H9 (cell line): ENCODE measurements around the gene UPF1. TPM values are rescaled to one million over a fixed set of nuclear protein-coding genes. Genes with fewer than 3 reads are reported as not detected.
"Not testable (repeated sequence)": the region's sequence is repeated elsewhere in the genome, so short reads cannot be mapped to it uniquely, and the experiment has no call there.

Source experiments
- DNase-seq: peaks from one replicate; pipeline ENCODE4 v3.0.0-alpha.2; 2017
- H2AFZ ChIP-seq: one replicate; pipeline ENCODE4 v1.6.1; 2013; ENCODE audit warnings: mild to moderate bottlenecking, low read length, control low read depth, moderate library complexity
- H2AK5ac ChIP-seq: 2 replicates; pipeline ENCODE4 v1.6.1; 2013; ENCODE audit warnings: low read length, control low read depth, mixed read lengths; ENCODE audit not compliant: insufficient read length
- H2BK120ac ChIP-seq: one replicate; pipeline ENCODE4 v1.6.1; 2013; ENCODE audit warnings: low read depth, mild to moderate bottlenecking, low read length, control low read depth, inconsistent platforms; ENCODE audit not compliant: poor library complexity, severe bottlenecking
- H2BK12ac ChIP-seq: 2 replicates; pipeline ENCODE4 v1.6.1; 2013; ENCODE audit warnings: low read length, control low read depth, mixed read lengths, low read depth; ENCODE audit not compliant: insufficient read length
- H2BK15ac ChIP-seq: 2 replicates; pipeline ENCODE4 v1.6.1; 2013; ENCODE audit warnings: low read depth, low read length, control low read depth
- H2BK20ac ChIP-seq: one replicate; pipeline ENCODE4 v1.6.1; 2013; ENCODE audit warnings: low read depth, mild to moderate bottlenecking, low read length, control low read depth, inconsistent platforms; ENCODE audit not compliant: poor library complexity, severe bottlenecking
- H2BK5ac ChIP-seq: 2 replicates; pipeline ENCODE4 v1.6.1; 2013; ENCODE audit warnings: low read length, control low read depth, mixed read lengths; ENCODE audit not compliant: insufficient read length
- H3K14ac ChIP-seq: 2 replicates; pipeline ENCODE4 v1.6.1; 2013; ENCODE audit warnings: low read length, control low read depth; ENCODE audit not compliant: insufficient read depth
- H3K18ac ChIP-seq: 2 replicates; pipeline ENCODE4 v1.6.1; 2013; ENCODE audit warnings: low read depth, mild to moderate bottlenecking, mixed read lengths, low read length, control low read depth; ENCODE audit not compliant: insufficient read length
- H3K23ac ChIP-seq: 2 replicates; pipeline ENCODE4 v1.6.1; 2013; ENCODE audit warnings: low read length, control low read depth, mixed read lengths, low read depth; ENCODE audit not compliant: insufficient read length
- H3K23me2 ChIP-seq: 2 replicates; pipeline ENCODE4 v1.6.1; 2013; ENCODE audit warnings: low read depth, mild to moderate bottlenecking, mixed read lengths, low read length, control low read depth; ENCODE audit not compliant: insufficient read length, poor library complexity, severe bottlenecking
- H3K27ac ChIP-seq: 2 replicates; pipeline ENCODE4 v1.5.1; 2013; ENCODE audit warnings: low read length, control low read depth, mixed read lengths, low read depth; ENCODE audit not compliant: insufficient read length
- H3K27me3 ChIP-seq: 2 replicates; pipeline ENCODE4 v1.6.1; 2013; ENCODE audit warnings: low read length, control low read depth, inconsistent platforms; ENCODE audit not compliant: insufficient read depth
- H3K4ac ChIP-seq: 2 replicates; pipeline ENCODE4 v1.6.1; 2013; ENCODE audit warnings: low read depth, mild to moderate bottlenecking, control low read depth, inconsistent platforms, low read length, moderate library complexity
- H3K4me1 ChIP-seq: 2 replicates; pipeline ENCODE4 v1.6.1; 2013; ENCODE audit warnings: low read length, control low read depth, inconsistent platforms; ENCODE audit not compliant: insufficient read depth
- H3K4me2 ChIP-seq: 2 replicates; pipeline ENCODE4 v1.6.1; 2013; ENCODE audit warnings: low read length, control low read depth, mixed read lengths; ENCODE audit not compliant: insufficient read length, insufficient read depth
- H3K56ac ChIP-seq: 2 replicates; pipeline ENCODE4 v1.6.1; 2013; ENCODE audit warnings: low read depth, mild to moderate bottlenecking, mixed read lengths, low read length, control low read depth; ENCODE audit not compliant: insufficient read length
- H3K79me1 ChIP-seq: 2 replicates; pipeline ENCODE4 v1.6.1; 2013; ENCODE audit warnings: low read depth, mild to moderate bottlenecking, moderate library complexity, low read length, control low read depth, inconsistent platforms; ENCODE audit not compliant: insufficient read depth, poor library complexity, severe bottlenecking
- H3K79me2 ChIP-seq: 2 replicates; pipeline ENCODE4 v1.6.1; 2013; ENCODE audit warnings: low read length, control low read depth, inconsistent platforms; ENCODE audit not compliant: insufficient read depth
- H3K9ac ChIP-seq: 2 replicates; pipeline ENCODE4 v1.6.1; 2013; ENCODE audit warnings: low read length, control low read depth, mixed read lengths; ENCODE audit not compliant: insufficient read length; ENCODE audit errors: extremely low read depth
- H3K9me3 ChIP-seq: one replicate; pipeline ENCODE4 v1.6.1; 2013; ENCODE audit warnings: low read depth, low read length, inconsistent platforms; ENCODE audit not compliant: control insufficient read depth
- H3T11ph ChIP-seq: one replicate; pipeline ENCODE4 v1.6.1; 2013; ENCODE audit warnings: mild to moderate bottlenecking, low read length, control low read depth, inconsistent platforms
- H4K20me1 ChIP-seq: one replicate; pipeline ENCODE4 v1.6.1; 2013; ENCODE audit not compliant: control insufficient read depth, insufficient read length, insufficient read depth
- H4K5ac ChIP-seq: 2 replicates; pipeline ENCODE4 v1.6.1; 2013; ENCODE audit warnings: low read depth, mild to moderate bottlenecking, mixed read lengths, low read length, control low read depth; ENCODE audit not compliant: insufficient read length
- H4K8ac ChIP-seq: replicated peaks from 2 replicates; pipeline ENCODE4 v1.6.1; 2013; ENCODE audit warnings: low read length, control low read depth, mixed read lengths, low read depth; ENCODE audit not compliant: insufficient read length
- H4K91ac ChIP-seq: 2 replicates; pipeline ENCODE4 v1.6.1; 2013; ENCODE audit warnings: low read depth, mild to moderate bottlenecking, moderate library complexity, mixed read lengths, low read length, control low read depth; ENCODE audit not compliant: insufficient read length
- H3K27ac Mint-ChIP-seq, 3 experiments: 2 replicates in 2 of 3; 3 replicates in 1 of 3; pipeline ENCODE4 v1.8.0; 2020 to 2021; ENCODE audit warnings: mixed read lengths in 3 of 3, mild to moderate bottlenecking in 1 of 3, moderate library complexity in 1 of 3
- H3K27me3 Mint-ChIP-seq: 2 replicates; pipeline ENCODE4 v1.8.0; 2021; ENCODE audit warnings: low read depth, mild to moderate bottlenecking, moderate library complexity, mixed read lengths
- H3K36me3 Mint-ChIP-seq, 3 experiments: 2 replicates in 2 of 3; 3 replicates in 1 of 3; pipeline ENCODE4 v1.8.0; 2020 to 2021; ENCODE audit warnings: low read depth in 3 of 3, mixed read lengths in 3 of 3; ENCODE audit not compliant: insufficient read depth in 1 of 3
- H3K4me1 Mint-ChIP-seq, 2 experiments: 2 replicates each; pipeline ENCODE4 v1.8.0; 2020; ENCODE audit warnings: mixed read lengths in 2 of 2
- H3K4me3 Mint-ChIP-seq, 2 experiments: 2 replicates in 1 of 2; 3 replicates in 1 of 2; pipeline ENCODE4 v1.8.0; 2020 to 2021; ENCODE audit warnings: mild to moderate bottlenecking in 2 of 2, mixed read lengths in 2 of 2, moderate library complexity in 1 of 2
- H3K9me3 Mint-ChIP-seq, 2 experiments: 2 replicates in 1 of 2; 3 replicates in 1 of 2; pipeline ENCODE4 v1.8.0; 2020; ENCODE audit warnings: mild to moderate bottlenecking in 2 of 2, mixed read lengths in 2 of 2, moderate library complexity in 1 of 2
- WGBS: extraction: QIAGEN DNeasy Blood & Tissue Kit; methylation state at CpG from one replicate; pipeline ENCODE4 v1.1.7; 2013; ENCODE audit warnings: missing lambda C conversion rate, low lambda C conversion rate, mixed read lengths; ENCODE audit not compliant: insufficient read length; ENCODE audit errors: extremely low coverage; 5-methylcytosine and 5-hydroxymethylcytosine counted together
- total RNA-seq: library from RNA; stranded (reverse); gene quantifications from 2 replicates; pipeline ENCODE4 v1.2.1, GENCODE V29; 2021
- TF ChIP-seq, protein P1 (sequence below): fragments of 200-600 bp; sonication (generic); conservative IDR thresholded peaks from 3 replicates; pipeline ENCODE4 v1.8.0; 2021; ENCODE audit warnings: antibody characterized with exemption, mild to moderate bottlenecking

UPF1 gene
- total RNA-seq, 1 experiment from 2014 or later = 85.4 TPM

DNA sequence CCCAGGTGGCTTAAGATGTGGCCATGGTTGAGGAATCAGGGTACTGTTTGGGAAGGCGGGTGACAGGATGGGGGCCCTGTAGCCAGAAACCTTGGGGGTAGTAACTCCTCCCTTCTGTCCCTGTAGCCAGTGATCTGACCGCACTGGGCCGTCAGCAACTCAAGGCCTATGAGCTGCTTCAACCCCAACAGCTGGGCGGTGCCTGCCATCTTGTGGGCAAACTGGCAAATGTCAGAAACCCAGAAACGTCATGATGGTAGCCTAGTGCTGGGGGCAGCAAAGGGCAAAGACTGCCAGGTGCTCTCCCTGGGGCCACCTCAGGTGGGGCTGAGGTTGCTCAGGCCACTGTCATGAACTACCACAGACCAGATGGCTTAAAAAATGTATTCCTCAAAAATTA is 83.9 kb downstream of the UPF1 start:
- H3K4me2 ChIP-seq = no peak overlapping the region
- no peak overlapping the region for H3K14ac ChIP-seq
- no peak overlapping the region for H3K56ac ChIP-seq
- no peak overlapping the region for H3K27ac ChIP-seq
- Mint-ChIP-seq H3K27me3 (no peaks in the 10 kb centered on the region; the same call in 1 of the 2 replicates), H3K36me3 (peaks cover 12 to 27% (median 25%) of the 10 kb centered on the region in 3 experiments; a peak in 6 of 7 replicates), H3K4me1 (peaks cover 0 to 19% of the 10 kb centered on the region in 2 experiments), H3K27ac (peak overlapping the region in 1 of 3 experiments; percentile 82; a peak in 1 of 7 replicates), H3K9me3 (no peaks in the 10 kb centered on the region; a peak in 2 of 5 replicates), H3K4me3 (no peak overlapping the region)
- H2BK20ac ChIP-seq = no peak overlapping the region
- H2AK5ac ChIP-seq = no peak overlapping the region
- TF ChIP-seq, protein P1, sequence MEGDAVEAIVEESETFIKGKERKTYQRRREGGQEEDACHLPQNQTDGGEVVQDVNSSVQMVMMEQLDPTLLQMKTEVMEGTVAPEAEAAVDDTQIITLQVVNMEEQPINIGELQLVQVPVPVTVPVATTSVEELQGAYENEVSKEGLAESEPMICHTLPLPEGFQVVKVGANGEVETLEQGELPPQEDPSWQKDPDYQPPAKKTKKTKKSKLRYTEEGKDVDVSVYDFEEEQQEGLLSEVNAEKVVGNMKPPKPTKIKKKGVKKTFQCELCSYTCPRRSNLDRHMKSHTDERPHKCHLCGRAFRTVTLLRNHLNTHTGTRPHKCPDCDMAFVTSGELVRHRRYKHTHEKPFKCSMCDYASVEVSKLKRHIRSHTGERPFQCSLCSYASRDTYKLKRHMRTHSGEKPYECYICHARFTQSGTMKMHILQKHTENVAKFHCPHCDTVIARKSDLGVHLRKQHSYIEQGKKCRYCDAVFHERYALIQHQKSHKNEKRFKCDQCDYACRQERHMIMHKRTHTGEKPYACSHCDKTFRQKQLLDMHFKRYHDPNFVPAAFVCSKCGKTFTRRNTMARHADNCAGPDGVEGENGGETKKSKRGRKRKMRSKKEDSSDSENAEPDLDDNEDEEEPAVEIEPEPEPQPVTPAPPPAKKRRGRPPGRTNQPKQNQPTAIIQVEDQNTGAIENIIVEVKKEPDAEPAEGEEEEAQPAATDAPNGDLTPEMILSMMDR = peak; percentile 65
- H4K91ac ChIP-seq = no peak overlapping the region
- no peak overlapping the region for H2BK5ac ChIP-seq
- H2BK120ac ChIP-seq = no peak overlapping the region
- no peak overlapping the region for H4K8ac ChIP-seq
- no CpG with 5 or more reads among the region's 5 CpGs for WGBS
- H3K9me3 ChIP-seq = no peaks in the 10 kb centered on the region
- no peak overlapping the region for H2AFZ ChIP-seq
- no peaks in the 10 kb centered on the region for H3K27me3 ChIP-seq
- DNase-seq = peak; percentile 71
- H2BK15ac ChIP-seq = no peak overlapping the region
- H3K23me2 ChIP-seq = peaks cover 13% of the 10 kb centered on the region
- H3K9ac ChIP-seq = no peak overlapping the region
- H3K4ac ChIP-seq = no peak overlapping the region
- H3K79me1 ChIP-seq = peaks cover 7% of the 10 kb centered on the region
- no peak overlapping the region for H3K18ac ChIP-seq
- peaks cover 9% of the 10 kb centered on the region; the same call in 1 of the 2 replicates for H3K79me2 ChIP-seq
- H3K23ac ChIP-seq = no peak overlapping the region
- H2BK12ac ChIP-seq = no peak overlapping the region
- H3K4me1 ChIP-seq = peaks cover 5% of the 10 kb centered on the region; the same call in 1 of the 2 replicates
- H3T11ph ChIP-seq = no peak overlapping the region
- no peak overlapping the region for H4K5ac ChIP-seq
- no peaks in the 10 kb centered on the region for H4K20me1 ChIP-seq

DNA sequence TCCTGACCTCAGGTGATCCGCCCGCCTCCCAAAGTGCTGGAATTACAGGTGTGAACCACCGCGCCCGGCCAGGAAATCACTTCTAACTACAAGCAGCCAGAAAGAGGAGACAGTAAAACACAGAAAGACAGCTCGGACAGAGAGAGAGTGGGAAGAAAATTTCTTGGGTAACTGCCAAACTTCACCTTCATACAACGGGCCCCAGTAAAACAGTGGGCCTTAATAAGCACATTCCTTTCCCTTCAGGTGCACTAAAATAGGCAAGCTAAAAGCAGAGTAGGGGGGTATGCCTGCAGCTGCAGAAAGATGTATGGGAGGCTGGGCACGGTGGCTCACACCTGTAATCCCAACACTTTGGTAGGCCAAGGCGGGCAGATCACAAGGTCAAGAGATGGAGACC is 85.8 kb downstream of the UPF1 start:
- H3K27me3 ChIP-seq, H3K79me2 ChIP-seq, H4K20me1 ChIP-seq, H3K4me1 ChIP-seq, H2BK12ac ChIP-seq, H3K27ac ChIP-seq, H3K14ac ChIP-seq, H3K27me3 Mint-ChIP-seq, H3T11ph ChIP-seq, H4K5ac ChIP-seq, H2BK120ac ChIP-seq, H2AFZ ChIP-seq, H2AK5ac ChIP-seq, H3K27ac Mint-ChIP-seq, H3K4ac ChIP-seq, H2BK15ac ChIP-seq, H3K79me1 ChIP-seq, H3K9ac ChIP-seq, H3K4me2 ChIP-seq, H4K8ac ChIP-seq, H2BK5ac ChIP-seq, H3K9me3 ChIP-seq, H4K91ac ChIP-seq, H3K56ac ChIP-seq, H3K23ac ChIP-seq, H3K18ac ChIP-seq, H3K9me3 Mint-ChIP-seq, DNase-seq, H2BK20ac ChIP-seq: not testable (repeated sequence)
- H3K23me2 ChIP-seq = peaks cover 13% of the 10 kb centered on the region
- Mint-ChIP-seq H3K36me3 (peaks cover 17 to 37% (median 24%) of the 10 kb centered on the region in 3 experiments; a peak in 6 of 7 replicates), H3K4me3 (peak overlapping the region; percentile 69 to 96), H3K4me1 (peaks cover 0 to 22% of the 10 kb centered on the region in 2 experiments)
- no CpG with 5 or more reads among the region's 9 CpGs for WGBS
